Astrocyte of the spinal cord (primary cell): ENCODE measurements around the gene FGD3.

Experiments
- DNase-seq: peaks from one replicate; pipeline ENCODE4 v3.0.0; 2011; ENCODE audit warnings: low read depth, low spot score
- H3K4me3 ChIP-seq: 2 replicates; pipeline ENCODE4 v1.5.1; 2011; ENCODE audit warnings: low read depth, mild to moderate bottlenecking, low read length, moderate library complexity
- in situ Hi-C: cut with HindIII; loops from 2 replicates; pipeline ENCODE4 v1.10.0; 2017; ENCODE audit warnings: low sequenced_read_pairs
- TF ChIP-seq, protein P1 (sequence below): IDR thresholded peaks from 2 replicates; pipeline ENCODE4 v1.5.1; 2012; ENCODE audit warnings: low read depth, mild to moderate bottlenecking, low read length, inconsistent platforms

Gene FGD3

GRCh38 chr9:92970467-92970923 is 23.2 kb downstream of the FGD3 start:
- H3K4me3 ChIP-seq = no peak overlapping the region
- TF ChIP-seq, protein P1, sequence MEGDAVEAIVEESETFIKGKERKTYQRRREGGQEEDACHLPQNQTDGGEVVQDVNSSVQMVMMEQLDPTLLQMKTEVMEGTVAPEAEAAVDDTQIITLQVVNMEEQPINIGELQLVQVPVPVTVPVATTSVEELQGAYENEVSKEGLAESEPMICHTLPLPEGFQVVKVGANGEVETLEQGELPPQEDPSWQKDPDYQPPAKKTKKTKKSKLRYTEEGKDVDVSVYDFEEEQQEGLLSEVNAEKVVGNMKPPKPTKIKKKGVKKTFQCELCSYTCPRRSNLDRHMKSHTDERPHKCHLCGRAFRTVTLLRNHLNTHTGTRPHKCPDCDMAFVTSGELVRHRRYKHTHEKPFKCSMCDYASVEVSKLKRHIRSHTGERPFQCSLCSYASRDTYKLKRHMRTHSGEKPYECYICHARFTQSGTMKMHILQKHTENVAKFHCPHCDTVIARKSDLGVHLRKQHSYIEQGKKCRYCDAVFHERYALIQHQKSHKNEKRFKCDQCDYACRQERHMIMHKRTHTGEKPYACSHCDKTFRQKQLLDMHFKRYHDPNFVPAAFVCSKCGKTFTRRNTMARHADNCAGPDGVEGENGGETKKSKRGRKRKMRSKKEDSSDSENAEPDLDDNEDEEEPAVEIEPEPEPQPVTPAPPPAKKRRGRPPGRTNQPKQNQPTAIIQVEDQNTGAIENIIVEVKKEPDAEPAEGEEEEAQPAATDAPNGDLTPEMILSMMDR = no peak
- no peak for DNase-seq
- in situ Hi-C loops = no loop called here

GRCh38 chr9:92971121-92971520 is 23.8 kb downstream of the FGD3 start:
- TF ChIP-seq, protein P1 = no peak
- DNase-seq = no peak
- no peak overlapping the region for H3K4me3 ChIP-seq
- in situ Hi-C loops = no loop called here

GRCh38 chr9:92971776-92972175 is 24.5 kb downstream of the FGD3 start:
- TF ChIP-seq, protein P1 = no peak
- no peak overlapping the region for H3K4me3 ChIP-seq
- DNase-seq = no peak
- in situ Hi-C loops = no loop called here

DNA sequence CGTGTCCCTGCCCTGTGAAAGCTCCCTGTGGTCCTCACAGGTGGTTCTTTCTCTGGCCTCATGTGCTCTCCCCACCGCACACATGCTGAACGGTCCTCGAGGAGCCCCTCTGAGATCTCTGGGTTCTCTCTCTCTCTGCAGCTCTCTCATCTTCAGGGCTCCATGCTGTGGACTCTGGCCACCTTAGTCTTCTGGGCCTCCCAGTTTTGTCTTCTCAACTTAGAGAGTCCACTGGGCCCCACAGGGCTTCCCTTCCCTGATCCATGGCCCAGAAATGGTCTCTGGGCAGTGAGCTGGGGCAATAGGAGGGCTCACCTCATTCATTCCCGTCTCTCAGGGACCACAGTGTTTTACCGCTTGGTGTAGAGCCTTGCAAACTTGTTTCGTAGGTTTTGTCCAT is 26.4 kb downstream of the FGD3 start:
- DNase-seq = no peak
- TF ChIP-seq, protein P1 = no peak
- H3K4me3 ChIP-seq = no peak overlapping the region
- in situ Hi-C loops = no loop called here

GRCh38 chr9:92974161-92974661 is 26.9 kb downstream of the FGD3 start:
- in situ Hi-C loops = no loop called here

DNA sequence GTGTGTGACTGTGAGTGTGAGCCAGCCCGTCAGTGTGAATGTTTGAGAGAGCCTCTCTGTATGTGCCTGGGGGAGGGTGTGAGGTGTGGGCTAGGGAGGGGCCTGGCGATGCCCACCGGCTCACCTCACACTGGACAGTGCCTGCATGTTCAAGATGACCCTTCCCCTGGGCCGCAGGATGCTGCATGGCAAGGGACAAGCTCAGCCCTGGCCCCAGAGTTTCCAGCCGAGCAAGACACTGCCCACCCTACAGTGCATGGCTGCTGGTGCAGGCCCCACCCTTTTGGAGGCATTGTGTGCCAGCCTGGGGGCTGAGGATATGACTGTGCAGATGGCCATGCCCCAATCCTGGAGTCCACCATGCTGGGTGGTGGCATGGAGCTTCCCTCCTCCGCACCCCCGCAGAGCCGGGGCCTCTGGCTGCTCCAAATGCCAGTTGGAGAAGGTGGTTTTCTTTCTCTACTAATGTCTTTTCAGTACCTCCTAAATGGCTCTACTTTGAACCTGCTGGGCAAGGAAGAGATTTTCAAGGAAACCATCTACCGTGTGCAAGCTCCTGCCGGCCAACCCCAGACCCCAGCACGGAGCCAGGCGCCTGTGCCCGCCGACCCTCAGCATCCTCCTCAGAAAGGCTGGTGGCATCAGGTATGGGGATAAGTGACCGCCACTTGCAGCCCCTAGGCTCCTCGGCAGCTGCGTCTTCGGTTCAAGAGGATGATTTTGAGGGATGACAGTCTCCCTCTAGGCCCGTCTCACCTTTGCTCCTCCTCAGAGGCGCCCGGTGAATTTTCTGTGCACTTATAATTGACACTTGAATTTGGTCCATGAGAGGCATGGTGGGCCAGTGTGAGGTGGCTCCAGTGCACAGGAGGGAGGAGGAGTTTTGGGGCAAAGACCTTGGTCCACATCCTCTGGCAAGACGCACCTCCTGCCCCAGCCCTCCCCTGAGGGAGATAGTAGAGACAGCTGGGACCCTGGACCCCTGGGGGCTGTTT is 27.7 kb downstream of the FGD3 start:
- no peak overlapping the region for H3K4me3 ChIP-seq
- TF ChIP-seq, protein P1 = no peak
- no peak for DNase-seq
- in situ Hi-C loops = no loop called here

More at GRCh38 chr9:92974161-92974661, 26.9 kb downstream of the FGD3 start:
- no peak overlapping the region for H3K4me3 ChIP-seq
- TF ChIP-seq, protein P1 = no peak
- DNase-seq = no peak
